GM12872 (cell line): ENCODE results near the gene SLC35F3.

Experiments used
- TF ChIP-seq, protein P1 (sequence below): IDR thresholded peaks from 3 replicates; pipeline ENCODE4 v1.5.1; 2011; ENCODE audit warnings: low read depth, mild to moderate bottlenecking, low read length, moderate library complexity; ENCODE audit not compliant: insufficient read depth

SLC35F3 gene

DNA sequence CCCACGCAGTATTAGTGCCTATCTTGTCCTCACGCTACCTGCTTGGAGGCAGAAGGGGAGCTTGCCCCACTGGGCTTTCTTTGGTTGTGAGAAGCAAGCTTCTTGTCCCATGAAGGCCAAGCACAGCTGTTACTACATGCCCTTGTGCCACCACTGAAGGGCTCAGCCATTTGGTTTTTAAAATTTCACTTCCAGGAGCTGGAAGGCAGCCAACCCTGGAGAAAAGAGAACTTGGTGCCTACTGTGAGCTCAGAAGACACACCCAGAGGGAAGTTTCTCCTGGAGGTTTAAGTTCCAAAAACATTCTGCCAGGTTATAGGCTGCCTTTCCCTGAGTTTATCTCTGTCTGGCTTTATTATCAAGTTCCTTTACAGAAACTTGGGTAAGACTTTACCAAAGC lies 187.4 kb downstream of the SLC35F3 start:
- TF ChIP-seq, protein P1, sequence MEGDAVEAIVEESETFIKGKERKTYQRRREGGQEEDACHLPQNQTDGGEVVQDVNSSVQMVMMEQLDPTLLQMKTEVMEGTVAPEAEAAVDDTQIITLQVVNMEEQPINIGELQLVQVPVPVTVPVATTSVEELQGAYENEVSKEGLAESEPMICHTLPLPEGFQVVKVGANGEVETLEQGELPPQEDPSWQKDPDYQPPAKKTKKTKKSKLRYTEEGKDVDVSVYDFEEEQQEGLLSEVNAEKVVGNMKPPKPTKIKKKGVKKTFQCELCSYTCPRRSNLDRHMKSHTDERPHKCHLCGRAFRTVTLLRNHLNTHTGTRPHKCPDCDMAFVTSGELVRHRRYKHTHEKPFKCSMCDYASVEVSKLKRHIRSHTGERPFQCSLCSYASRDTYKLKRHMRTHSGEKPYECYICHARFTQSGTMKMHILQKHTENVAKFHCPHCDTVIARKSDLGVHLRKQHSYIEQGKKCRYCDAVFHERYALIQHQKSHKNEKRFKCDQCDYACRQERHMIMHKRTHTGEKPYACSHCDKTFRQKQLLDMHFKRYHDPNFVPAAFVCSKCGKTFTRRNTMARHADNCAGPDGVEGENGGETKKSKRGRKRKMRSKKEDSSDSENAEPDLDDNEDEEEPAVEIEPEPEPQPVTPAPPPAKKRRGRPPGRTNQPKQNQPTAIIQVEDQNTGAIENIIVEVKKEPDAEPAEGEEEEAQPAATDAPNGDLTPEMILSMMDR: no peak

DNA sequence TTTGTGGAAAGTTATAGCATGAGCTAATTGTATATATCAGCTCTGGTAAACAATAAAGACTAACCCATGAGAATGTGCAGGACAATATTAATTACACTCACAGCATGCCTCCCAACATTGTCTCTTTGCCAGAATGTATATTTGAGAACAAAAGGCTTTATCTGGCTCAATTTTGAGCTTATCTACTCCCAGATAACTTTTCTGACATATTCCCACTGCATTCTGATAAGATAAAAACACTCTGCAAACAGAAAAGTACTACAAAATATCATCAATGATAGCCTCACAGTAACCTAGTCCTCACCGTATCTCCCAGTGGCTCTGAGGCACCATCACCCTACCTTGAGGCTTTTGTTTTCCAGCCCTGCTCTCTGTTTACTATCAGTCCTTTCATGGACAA lies 188.6 kb downstream of the SLC35F3 start:
- TF ChIP-seq, protein P1: no peak

DNA sequence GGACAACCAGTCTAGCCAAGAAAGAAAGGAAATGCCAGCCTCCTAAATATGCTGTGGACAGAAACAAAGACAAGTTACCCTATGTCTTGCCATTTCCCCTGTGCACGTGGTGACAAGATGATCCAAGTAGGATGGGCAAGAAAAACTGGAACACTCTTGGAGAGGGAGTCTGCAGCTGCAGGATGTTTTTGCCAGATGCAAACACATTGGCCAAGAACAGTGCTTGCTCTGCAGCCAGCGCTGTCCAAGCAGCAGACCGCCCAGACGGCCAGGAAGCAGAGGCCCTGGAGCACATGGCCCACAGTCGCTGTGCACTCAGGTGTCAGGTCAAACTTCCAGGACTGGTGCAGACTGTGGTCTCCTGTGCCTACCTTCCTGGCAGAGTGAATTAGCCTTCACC lies 189.3 kb downstream of the SLC35F3 start:
- TF ChIP-seq, protein P1: no peak

DNA sequence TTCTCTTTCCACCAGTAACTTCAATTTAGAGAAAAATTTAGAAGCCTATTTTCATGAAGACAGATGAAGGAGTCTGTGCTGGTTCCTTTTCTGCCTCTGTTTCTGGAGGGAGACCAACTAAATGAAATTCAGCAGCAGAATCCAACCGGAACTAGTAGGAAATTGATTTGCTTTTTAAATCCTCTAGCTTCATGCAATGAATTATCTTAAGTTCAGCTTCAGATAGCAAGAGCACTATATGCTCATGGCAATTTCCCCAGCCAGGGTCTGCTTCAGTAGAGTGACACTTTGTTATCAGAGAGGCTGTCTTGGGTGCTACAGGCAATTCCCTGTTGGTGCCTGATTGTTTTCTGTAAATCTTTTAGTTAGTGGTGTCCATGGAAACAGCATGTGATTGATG lies 189.7 kb downstream of the SLC35F3 start:
- TF ChIP-seq, protein P1: no peak

GRCh38 chr1:234096161-234096770 lies 191.8 kb downstream of the SLC35F3 start:
- TF ChIP-seq, protein P1: no peak

DNA sequence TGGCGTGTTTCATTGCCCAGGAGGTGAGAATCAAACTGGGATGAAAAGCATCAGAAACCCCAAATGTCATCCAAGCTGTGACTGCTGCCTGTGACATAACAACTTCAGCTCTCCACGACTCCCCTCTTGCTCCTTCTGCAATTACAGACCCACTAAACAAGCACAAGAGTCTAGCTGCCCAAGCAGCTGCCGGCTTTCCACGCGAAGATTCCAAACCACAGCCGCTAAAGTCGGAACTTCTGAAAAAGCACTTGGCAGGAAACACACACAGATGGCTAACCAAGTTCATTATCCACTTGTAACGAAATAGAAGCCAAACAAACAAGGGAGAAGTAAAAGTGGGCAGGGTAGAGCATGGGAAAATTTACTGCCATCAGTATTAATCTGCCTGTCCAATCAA lies 198.1 kb downstream of the SLC35F3 start:
- TF ChIP-seq, protein P1: no peak

DNA sequence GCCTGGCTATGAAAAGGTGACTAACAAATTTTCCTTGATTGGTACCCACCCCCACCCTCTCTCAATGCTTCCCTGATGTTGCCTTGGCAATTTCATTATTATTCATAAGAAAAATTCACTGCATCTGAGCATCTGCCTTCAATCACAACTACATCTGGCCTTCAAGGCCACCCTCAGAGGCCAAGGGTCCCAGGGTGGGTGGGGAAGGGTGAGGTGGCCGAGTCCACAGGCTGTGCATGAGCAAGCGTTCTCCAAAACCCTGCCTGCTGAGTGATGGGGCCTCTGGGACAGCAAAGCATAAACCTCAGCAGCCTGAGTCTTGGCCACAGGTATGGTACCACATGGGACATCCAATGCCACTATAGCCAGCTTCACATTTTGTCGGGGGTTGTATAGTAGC lies 198.7 kb downstream of the SLC35F3 start:
- TF ChIP-seq, protein P1: no peak
